Measurements from ENCODE around the gene SCARF1.

The SCARF1 gene

GRCh38 chr17:1592751-1593629, 52.5 kb downstream of the SCARF1 start:
- no peak for DNase-seq

GRCh38 chr17:1591474-1592090, 54.0 kb downstream of the SCARF1 start:
- DNase-seq: no peak

GRCh38 chr17:1590747-1591473, 54.6 kb downstream of the SCARF1 start:
- no peak for DNase-seq

GRCh38 chr17:1590029-1590746, 55.3 kb downstream of the SCARF1 start:
- no peak for DNase-seq

GRCh38 chr17:1588821-1589585, 56.5 kb downstream of the SCARF1 start:
- no peak for DNase-seq

- DNase-seq: no peak
Measured at GRCh38 chr17:1584167-1584566, 61.4 kb downstream of the SCARF1 start.

Data from NCI-H446 treated with DMSO at 0.1 percent for 48 hours (cell line).